ENCODE results near the gene MBD6. TPM values are rescaled to one million over a fixed set of nuclear protein-coding genes. Genes with fewer than 3 reads are reported as not detected.

The MBD6 gene
- total and polyA plus RNA-seq, 2 of the 13 experiments (the other 11 are each of a cell fraction or from before 2014, with no cell fraction given), result 4.1 to 5.9 TPM

DNA sequence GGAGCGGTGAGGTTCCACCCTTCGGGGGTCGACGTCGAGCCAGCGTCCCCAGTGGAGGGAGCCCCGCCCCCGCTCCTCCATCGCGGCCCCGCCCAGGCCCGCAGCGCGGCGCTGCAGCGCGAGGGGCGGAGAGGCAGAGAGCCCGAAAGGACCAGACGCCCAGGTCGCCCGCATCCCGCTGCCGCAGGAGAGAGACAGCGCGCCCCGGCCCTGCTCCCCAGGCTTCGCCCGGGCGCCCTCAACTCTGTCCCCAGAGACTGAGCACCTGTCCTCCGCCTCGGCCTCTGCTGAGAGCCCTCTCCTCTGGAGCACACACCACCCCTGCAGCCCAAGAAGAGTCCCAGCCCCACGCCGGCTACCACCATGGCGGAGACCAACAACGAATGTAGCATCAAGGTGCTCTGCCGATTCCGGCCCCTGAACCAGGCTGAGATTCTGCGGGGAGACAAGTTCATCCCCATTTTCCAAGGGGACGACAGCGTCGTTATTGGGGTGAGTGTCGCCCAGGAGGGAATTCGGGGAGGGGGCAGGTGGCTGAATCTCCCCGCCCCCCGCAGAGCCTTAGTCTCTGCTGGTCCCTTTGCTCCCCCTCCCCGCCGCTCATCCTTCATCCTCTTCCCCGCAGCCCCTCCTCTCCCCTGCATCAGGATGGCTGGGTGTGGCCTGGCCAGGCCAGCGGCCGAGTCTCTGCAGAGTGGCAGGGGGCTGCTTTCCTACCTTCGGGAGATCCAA lies 27.5 kb downstream of the MBD6 start, which contains the start of gene KIF5A (continued):
- TF ChIP-seq IKZF5 (CRISPR knock-in tag; IDR thresholded peaks at IDR 0.05), result no peak
- no peak for TF ChIP-seq MED8 (CRISPR knock-in tag; IDR thresholded peaks at IDR 0.05; ENCODE audit: insufficient replicate concordance)
- no peak for TF ChIP-seq PTBP1 (IDR thresholded peaks at IDR 0.05; ENCODE audit: low read depth, low read length, poor library complexity, severe bottlenecking)
- TF ChIP-seq, protein P1, sequence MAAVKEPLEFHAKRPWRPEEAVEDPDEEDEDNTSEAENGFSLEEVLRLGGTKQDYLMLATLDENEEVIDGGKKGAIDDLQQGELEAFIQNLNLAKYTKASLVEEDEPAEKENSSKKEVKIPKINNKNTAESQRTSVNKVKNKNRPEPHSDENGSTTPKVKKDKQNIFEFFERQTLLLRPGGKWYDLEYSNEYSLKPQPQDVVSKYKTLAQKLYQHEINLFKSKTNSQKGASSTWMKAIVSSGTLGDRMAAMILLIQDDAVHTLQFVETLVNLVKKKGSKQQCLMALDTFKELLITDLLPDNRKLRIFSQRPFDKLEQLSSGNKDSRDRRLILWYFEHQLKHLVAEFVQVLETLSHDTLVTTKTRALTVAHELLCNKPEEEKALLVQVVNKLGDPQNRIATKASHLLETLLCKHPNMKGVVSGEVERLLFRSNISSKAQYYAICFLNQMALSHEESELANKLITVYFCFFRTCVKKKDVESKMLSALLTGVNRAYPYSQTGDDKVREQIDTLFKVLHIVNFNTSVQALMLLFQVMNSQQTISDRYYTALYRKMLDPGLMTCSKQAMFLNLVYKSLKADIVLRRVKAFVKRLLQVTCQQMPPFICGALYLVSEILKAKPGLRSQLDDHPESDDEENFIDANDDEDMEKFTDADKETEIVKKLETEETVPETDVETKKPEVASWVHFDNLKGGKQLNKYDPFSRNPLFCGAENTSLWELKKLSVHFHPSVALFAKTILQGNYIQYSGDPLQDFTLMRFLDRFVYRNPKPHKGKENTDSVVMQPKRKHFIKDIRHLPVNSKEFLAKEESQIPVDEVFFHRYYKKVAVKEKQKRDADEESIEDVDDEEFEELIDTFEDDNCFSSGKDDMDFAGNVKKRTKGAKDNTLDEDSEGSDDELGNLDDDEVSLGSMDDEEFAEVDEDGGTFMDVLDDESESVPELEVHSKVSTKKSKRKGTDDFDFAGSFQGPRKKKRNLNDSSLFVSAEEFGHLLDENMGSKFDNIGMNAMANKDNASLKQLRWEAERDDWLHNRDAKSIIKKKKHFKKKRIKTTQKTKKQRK (IDR thresholded peaks at IDR 0.05; ENCODE audit: low read length), result no peak
- TF ChIP-seq, protein P2, sequence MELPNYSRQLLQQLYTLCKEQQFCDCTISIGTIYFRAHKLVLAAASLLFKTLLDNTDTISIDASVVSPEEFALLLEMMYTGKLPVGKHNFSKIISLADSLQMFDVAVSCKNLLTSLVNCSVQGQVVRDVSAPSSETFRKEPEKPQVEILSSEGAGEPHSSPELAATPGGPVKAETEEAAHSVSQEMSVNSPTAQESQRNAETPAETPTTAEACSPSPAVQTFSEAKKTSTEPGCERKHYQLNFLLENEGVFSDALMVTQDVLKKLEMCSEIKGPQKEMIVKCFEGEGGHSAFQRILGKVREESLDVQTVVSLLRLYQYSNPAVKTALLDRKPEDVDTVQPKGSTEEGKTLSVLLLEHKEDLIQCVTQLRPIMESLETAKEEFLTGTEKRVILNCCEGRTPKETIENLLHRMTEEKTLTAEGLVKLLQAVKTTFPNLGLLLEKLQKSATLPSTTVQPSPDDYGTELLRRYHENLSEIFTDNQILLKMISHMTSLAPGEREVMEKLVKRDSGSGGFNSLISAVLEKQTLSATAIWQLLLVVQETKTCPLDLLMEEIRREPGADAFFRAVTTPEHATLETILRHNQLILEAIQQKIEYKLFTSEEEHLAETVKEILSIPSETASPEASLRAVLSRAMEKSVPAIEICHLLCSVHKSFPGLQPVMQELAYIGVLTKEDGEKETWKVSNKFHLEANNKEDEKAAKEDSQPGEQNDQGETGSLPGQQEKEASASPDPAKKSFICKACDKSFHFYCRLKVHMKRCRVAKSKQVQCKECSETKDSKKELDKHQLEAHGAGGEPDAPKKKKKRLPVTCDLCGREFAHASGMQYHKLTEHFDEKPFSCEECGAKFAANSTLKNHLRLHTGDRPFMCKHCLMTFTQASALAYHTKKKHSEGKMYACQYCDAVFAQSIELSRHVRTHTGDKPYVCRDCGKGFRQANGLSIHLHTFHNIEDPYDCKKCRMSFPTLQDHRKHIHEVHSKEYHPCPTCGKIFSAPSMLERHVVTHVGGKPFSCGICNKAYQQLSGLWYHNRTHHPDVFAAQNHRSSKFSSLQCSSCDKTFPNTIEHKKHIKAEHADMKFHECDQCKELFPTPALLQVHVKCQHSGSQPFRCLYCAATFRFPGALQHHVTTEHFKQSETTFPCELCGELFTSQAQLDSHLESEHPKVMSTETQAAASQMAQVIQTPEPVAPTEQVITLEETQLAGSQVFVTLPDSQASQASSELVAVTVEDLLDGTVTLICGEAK (IDR thresholded peaks at IDR 0.05), result no peak
- TF ChIP-seq, protein P2 (CRISPR knock-in tag; IDR thresholded peaks at IDR 0.05), result no peak
- TF ChIP-seq SP5 (CRISPR knock-in tag; IDR thresholded peaks at IDR 0.05; ENCODE audit: borderline replicate concordance, low read depth), result peak; percentile 72
- TF ChIP-seq MTA1 (CRISPR knock-in tag; IDR thresholded peaks at IDR 0.05; ENCODE audit: borderline replicate concordance), result no peak
- TF ChIP-seq YEATS4 (CRISPR knock-in tag; IDR thresholded peaks at IDR 0.05; ENCODE audit: borderline replicate concordance), result no peak
- TF ChIP-seq ZBTB25 (CRISPR knock-in tag; IDR thresholded peaks at IDR 0.05), result no peak
- TF ChIP-seq PCBP1 (IDR thresholded peaks at IDR 0.05; ENCODE audit: borderline replicate concordance, low read depth, low read length), result no peak
- no peak for TF ChIP-seq HOXA7 (CRISPR knock-in tag; IDR thresholded peaks at IDR 0.05)

Data from HepG2 (cell line).